ENCODE results near the gene EYS.

DNA sequence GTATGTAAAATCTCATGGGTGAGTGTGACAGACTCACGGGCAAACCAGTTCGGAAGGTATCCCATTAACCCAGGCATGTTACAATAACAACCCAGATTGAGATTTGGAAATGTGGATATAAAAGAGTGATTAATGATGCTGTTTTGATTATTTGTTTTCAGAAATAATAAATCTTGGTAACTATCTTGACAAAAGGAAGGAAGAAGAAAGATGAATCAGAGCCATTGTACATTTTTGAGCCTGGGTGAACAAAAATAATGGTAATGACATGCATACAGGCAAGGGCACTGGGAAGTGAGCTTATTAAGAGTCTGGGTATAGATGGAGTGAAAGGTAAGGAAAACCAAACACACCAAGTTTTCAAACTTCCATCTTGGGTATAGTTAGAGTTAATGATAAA lies 1209.4 kb downstream of the EYS start:
- TF ChIP-seq SP1 (IDR thresholded peaks at IDR 0.05) = no peak
- TF ChIP-seq, protein P1, sequence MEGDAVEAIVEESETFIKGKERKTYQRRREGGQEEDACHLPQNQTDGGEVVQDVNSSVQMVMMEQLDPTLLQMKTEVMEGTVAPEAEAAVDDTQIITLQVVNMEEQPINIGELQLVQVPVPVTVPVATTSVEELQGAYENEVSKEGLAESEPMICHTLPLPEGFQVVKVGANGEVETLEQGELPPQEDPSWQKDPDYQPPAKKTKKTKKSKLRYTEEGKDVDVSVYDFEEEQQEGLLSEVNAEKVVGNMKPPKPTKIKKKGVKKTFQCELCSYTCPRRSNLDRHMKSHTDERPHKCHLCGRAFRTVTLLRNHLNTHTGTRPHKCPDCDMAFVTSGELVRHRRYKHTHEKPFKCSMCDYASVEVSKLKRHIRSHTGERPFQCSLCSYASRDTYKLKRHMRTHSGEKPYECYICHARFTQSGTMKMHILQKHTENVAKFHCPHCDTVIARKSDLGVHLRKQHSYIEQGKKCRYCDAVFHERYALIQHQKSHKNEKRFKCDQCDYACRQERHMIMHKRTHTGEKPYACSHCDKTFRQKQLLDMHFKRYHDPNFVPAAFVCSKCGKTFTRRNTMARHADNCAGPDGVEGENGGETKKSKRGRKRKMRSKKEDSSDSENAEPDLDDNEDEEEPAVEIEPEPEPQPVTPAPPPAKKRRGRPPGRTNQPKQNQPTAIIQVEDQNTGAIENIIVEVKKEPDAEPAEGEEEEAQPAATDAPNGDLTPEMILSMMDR (IDR thresholded peaks at IDR 0.05; ENCODE audit: low read depth, low read length, missing input control) = no peak
- no peak for TF ChIP-seq RAD21 (IDR thresholded peaks at IDR 0.05)
- no peak for TF ChIP-seq TAF1 (conservative IDR thresholded peaks at IDR 0.05)
- TF ChIP-seq, protein P2, sequence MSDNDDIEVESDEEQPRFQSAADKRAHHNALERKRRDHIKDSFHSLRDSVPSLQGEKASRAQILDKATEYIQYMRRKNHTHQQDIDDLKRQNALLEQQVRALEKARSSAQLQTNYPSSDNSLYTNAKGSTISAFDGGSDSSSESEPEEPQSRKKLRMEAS (IDR thresholded peaks at IDR 0.05) = no peak
- TF ChIP-seq RXRA (IDR thresholded peaks at IDR 0.05) = no peak
- TF ChIP-seq, protein P3, sequence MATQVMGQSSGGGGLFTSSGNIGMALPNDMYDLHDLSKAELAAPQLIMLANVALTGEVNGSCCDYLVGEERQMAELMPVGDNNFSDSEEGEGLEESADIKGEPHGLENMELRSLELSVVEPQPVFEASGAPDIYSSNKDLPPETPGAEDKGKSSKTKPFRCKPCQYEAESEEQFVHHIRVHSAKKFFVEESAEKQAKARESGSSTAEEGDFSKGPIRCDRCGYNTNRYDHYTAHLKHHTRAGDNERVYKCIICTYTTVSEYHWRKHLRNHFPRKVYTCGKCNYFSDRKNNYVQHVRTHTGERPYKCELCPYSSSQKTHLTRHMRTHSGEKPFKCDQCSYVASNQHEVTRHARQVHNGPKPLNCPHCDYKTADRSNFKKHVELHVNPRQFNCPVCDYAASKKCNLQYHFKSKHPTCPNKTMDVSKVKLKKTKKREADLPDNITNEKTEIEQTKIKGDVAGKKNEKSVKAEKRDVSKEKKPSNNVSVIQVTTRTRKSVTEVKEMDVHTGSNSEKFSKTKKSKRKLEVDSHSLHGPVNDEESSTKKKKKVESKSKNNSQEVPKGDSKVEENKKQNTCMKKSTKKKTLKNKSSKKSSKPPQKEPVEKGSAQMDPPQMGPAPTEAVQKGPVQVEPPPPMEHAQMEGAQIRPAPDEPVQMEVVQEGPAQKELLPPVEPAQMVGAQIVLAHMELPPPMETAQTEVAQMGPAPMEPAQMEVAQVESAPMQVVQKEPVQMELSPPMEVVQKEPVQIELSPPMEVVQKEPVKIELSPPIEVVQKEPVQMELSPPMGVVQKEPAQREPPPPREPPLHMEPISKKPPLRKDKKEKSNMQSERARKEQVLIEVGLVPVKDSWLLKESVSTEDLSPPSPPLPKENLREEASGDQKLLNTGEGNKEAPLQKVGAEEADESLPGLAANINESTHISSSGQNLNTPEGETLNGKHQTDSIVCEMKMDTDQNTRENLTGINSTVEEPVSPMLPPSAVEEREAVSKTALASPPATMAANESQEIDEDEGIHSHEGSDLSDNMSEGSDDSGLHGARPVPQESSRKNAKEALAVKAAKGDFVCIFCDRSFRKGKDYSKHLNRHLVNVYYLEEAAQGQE (IDR thresholded peaks at IDR 0.05) = no peak
- TF ChIP-seq HNF4A (conservative IDR thresholded peaks at IDR 0.05) = no peak
- TF ChIP-seq HNF4G (IDR thresholded peaks at IDR 0.05) = no peak
